Stimulated activated naive CD4-positive, alpha-beta T cell (primary cell): Measurements from ENCODE around the gene ELOVL7.
"Not testable (repeated sequence)": the region's sequence is repeated elsewhere in the genome, so short reads cannot be mapped to it uniquely, and the experiment has no call there.

ENCODE experiments used
- DNase-seq, 6 experiments: peaks; one replicate each; lab custom pipeline; 2025; lab: John Stamatoyannopoulos, UW

The ELOVL7 gene

GRCh38 chr5:60843936-60844905 lies at the start of gene ELOVL7:
ELOVL7 (minus strand) TSS chr5:60844269; CDS start chr5:60787397, 56,872 bp downstream.
- DNase-seq = peak in 1 of 6 experiments; percentile 0

DNA sequence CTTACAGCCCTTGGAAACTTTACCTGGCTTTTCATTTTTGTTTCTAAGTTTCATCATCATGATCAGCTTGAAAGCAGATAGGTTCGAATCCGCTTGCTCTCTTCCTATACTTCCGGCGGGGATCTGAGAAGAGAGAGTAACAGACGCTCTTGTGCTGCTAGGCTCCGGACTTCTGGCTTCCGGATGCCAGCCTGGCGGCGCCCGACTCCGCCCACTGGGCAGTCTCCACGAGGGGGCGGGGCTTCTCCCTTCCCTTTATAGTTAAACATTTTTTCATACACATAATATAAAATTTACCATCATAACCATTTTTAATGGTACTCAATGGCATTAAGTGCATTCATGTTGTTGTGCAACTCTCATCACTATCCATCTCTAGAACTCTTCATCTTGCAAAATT lies 49.5 kb upstream of the ELOVL7 start:
- no peak for DNase-seq

GRCh38 chr5:60891667-60892066 lies 47.6 kb upstream of the ELOVL7 start:
- DNase-seq = no peak

GRCh38 chr5:60888359-60889061 lies 44.4 kb upstream of the ELOVL7 start:
- no peak for DNase-seq

- DNase-seq = no peak
Observed at GRCh38 chr5:60887746-60888145, 43.7 kb upstream of the ELOVL7 start.

GRCh38 chr5:60887096-60887495 lies 43.0 kb upstream of the ELOVL7 start:
- no peak for DNase-seq

DNA sequence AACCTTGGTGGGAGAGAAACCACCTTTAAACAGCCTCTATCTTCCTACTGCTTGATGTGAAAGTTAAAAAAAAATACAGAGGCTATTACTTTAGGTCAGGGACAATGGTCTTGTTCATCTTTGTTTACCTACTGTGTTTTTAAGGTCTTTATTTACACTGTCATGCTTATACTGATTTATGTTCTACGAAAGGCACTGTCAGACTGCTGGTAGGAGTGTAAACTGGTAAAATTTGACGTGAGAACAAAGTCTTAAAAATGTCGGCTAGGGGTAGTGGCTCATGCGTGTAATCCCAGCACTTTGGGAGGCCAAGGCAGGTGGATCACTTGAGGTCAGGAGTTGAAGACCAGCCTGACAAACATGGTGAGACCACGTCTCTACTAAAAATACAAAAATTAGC lies 42.1 kb upstream of the ELOVL7 start:
- no peak for DNase-seq

DNA sequence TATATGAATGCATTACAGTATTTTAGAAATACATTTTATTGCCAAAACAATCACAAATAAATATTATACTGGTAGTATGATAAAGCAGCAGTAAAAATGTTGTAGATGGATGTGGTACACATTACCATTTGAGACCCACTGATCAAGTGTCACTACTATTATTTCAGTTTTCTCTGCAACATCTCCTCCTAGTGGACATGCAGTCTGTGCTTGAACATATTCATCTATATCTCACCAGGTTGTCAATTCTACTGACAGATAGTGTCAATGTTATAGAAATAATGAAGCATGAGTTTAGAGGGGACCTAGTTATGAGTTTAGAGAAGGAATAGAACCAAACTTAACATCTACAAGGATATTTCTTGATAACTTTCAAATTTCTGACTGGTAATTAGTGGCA lies 39.2 kb upstream of the ELOVL7 start:
- DNase-seq = no peak

- no peak for DNase-seq
Observed at GRCh38 chr5:60872892-60873291, 28.8 kb upstream of the ELOVL7 start.

DNA sequence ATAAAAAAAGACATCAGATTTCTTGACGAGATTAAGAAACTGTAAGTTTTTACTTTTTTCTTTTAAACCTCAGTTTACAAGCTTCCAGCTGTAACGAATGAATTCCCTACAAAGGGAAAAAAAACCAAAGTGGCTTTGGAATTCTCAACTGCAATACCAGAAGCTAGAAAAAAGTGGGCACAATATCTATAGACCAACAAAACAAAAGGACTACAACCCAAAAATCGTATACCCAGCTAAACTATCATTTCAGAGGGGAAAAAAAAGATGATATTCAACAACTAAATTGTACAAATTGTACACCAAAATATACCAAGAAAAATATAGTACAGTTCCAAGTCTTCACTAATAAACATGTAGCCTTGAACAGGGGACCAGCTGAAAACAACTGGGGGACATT lies 26.8 kb upstream of the ELOVL7 start:
- DNase-seq = no peak

DNA sequence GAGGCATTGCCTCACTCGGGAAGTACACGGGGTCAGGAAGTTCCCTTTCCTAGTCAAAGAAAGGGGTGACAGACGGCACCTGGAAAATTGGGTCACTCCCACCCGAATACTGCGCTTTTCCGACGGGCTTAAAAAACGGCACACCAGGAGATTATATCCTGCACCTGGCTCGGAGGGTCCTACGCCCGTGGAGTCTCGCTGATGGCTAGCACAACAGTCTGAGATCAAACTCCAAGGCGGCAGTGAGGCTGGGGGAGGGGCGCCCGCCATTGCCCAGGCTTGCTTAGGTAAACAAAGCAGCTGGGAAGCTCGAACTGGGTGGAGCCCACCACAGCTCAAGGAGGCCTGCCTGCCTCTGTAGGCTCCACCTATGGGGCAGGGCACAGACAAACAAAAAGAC lies 16.5 kb upstream of the ELOVL7 start:
- DNase-seq = not testable (repeated sequence)

GRCh38 chr5:60856066-60856465 lies 12.0 kb upstream of the ELOVL7 start:
- DNase-seq = no peak

GRCh38 chr5:60852940-60853339 lies 8.9 kb upstream of the ELOVL7 start:
- no peak for DNase-seq

DNA sequence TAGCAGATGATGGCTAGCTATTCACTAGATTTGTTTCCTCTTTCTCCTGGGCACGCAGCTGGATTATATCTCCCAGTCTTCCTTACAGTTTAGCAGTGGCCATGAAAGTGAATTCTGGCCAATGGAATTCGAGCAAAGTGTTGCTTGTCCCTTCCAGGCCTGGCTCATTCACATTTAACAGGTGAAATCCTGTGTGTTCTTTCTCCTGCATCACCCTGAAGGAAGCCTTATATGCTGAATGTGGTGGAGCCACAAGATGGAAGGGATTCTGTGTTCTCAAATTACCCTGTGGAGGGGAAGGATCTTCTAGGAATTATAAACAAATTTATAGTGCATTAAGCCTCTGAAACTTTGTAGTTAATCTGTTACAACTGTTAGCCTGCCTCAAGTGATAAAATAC lies 8.2 kb upstream of the ELOVL7 start:
- no peak for DNase-seq

- DNase-seq = no peak
Observed at GRCh38 chr5:60851626-60852025, 7.6 kb upstream of the ELOVL7 start.

DNA sequence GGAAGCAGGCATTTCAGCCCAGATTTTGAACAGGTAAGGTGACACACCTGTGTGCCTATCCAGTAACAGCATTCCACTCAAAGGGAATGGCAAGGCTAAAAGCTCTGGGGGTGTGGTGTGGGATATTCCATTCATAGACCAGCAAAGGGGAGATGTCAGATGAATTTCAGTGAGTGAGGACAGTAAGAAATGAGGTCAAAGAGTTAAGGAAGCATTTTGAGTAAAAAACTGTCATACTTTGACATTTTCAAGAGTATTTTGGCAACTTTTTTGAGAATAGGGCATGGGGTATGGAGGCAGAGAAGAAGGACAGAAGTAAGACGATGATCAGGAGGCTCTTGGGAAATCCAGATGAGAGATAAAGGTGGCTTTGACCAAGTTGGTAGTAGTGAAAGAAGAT lies 2.2 kb upstream of the ELOVL7 start:
- DNase-seq = no peak

- DNase-seq = no peak
Observed at GRCh38 chr5:60843386-60843935, 608 bp downstream of the ELOVL7 start.

DNA sequence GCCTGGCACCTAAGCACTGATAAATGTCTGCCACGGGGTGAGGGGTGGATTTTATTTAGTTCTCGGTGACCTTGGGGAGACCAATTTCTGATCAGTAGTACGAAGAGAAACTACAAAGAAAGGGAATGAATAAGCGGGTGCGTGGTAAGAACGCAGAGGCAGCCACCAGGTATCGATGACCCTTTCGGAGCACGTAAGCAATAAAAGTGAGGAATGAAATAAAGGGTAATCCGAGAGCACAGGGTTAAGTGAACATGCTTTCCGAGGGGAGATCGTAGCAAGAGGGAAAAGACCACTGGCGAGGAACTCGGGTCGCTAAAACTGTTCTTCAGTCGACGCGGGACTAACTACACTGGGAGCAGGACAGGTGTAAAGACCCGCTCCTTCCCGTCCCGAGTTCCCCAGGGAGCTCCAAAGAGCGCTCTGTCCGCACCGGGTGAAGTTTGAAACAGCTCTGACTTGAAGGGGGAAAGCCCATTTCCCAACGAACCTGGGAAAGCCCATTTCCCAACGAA lies 1.1 kb downstream of the ELOVL7 start:
- DNase-seq = no peak

GRCh38 chr5:60841361-60841760 lies 2.7 kb downstream of the ELOVL7 start:
- DNase-seq = no peak

DNA sequence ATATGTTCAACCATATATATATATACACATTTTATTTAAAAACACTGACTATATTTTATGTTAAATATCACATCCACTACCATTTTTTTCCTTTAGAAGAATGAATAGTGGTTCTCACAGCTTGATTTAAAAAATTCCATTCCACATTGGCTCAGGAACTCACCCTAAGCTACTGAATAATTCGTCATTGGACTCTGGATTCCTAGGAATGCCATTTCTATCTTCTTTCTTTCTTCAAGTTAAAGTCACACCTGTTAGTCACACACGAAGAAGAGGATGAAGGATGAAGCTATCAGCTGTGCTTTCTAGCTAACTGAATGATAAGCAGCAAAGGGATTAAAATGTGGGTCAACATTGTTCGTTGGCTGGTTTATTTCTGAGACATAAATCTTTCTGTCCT lies 7.9 kb downstream of the ELOVL7 start:
- DNase-seq = no peak

DNA sequence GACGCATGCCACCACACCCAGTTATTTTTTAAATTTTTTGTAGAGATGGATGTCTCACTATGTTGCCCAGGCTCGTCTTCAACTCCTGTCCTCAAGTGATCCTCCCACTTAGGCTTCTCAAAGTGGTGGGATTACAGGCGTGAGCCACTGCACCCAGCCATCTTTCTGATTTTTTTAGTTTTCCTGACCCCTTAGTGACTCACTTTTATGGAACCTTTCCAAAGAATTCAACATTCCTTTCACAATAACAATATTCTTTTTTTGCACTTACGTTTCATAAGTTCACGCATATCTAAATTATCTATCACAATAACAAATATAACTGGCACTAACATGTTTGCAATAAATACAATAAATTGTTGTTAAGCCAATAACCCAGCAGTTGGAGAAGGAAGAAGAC lies 8.5 kb downstream of the ELOVL7 start:
- no peak for DNase-seq

DNA sequence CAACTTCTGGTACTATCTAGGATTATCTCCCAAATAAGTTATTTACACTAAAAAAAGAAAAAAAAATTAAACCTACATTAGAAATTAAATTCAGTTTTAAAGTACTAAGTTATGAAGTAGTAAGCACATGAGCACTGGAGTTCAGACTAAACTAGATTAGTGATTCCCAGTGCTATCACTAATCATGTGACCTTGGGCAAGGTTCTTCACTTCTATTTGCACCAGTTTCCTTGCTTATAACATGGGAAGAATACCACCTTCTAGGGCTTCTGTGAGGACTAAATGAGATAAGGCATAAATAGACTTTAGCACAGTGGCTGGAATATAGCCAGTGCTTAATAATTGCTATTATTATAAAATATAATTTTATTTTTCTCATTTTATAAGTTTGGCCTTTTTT lies 10.5 kb downstream of the ELOVL7 start:
- DNase-seq = no peak
